HG03575 (cell line): ENCODE measurements around the gene CUEDC2.

Experiments used
- ATAC-seq: cut with Tn5 transposase; IDR thresholded peaks from one replicate; pipeline ENCODE4 v1.9.1; 2021; ENCODE audit not compliant: unreplicated experiment, insufficient number of reproducible peaks, low FRiP score; ENCODE audit errors: extremely low read depth

CUEDC2 gene

GRCh38 chr10:102432162-102432950 is at the start of gene CUEDC2:
Gene CUEDC2, minus strand, starts transcription at chr10:102432574. Its CDS starts 7,386 bp downstream, at chr10:102425188.
- ATAC-seq, result peak; percentile 37

GRCh38 chr10:102480396-102480795 is 48.0 kb upstream of the CUEDC2 start:
- ATAC-seq, result no peak

- ATAC-seq, result no peak
Observed at GRCh38 chr10:102479651-102480050, 47.3 kb upstream of the CUEDC2 start.

- ATAC-seq, result no peak
Observed at GRCh38 chr10:102476466-102477141, 44.2 kb upstream of the CUEDC2 start.

GRCh38 chr10:102475451-102476040 is 43.2 kb upstream of the CUEDC2 start:
- ATAC-seq, result no peak

- ATAC-seq, result no peak
Observed at GRCh38 chr10:102473445-102474331, 41.3 kb upstream of the CUEDC2 start.

GRCh38 chr10:102470579-102471546 is 38.5 kb upstream of the CUEDC2 start:
- no peak for ATAC-seq

- no peak for ATAC-seq
Observed at GRCh38 chr10:102468683-102469082, 36.3 kb upstream of the CUEDC2 start.

GRCh38 chr10:102467971-102468438 is 35.6 kb upstream of the CUEDC2 start:
- no peak for ATAC-seq

- ATAC-seq, result no peak
Observed at GRCh38 chr10:102467318-102467717, 34.9 kb upstream of the CUEDC2 start.

- ATAC-seq, result no peak
Observed at GRCh38 chr10:102465466-102465865, 33.1 kb upstream of the CUEDC2 start.

GRCh38 chr10:102463983-102464382 is 31.6 kb upstream of the CUEDC2 start:
- ATAC-seq, result no peak

- no peak for ATAC-seq
Observed at GRCh38 chr10:102462512-102463054, 30.2 kb upstream of the CUEDC2 start.

GRCh38 chr10:102461187-102462054 is 29.0 kb upstream of the CUEDC2 start:
- ATAC-seq, result no peak

- no peak for ATAC-seq
Observed at GRCh38 chr10:102460836-102461186, 28.4 kb upstream of the CUEDC2 start.

GRCh38 chr10:102458656-102459055 is 26.3 kb upstream of the CUEDC2 start:
- no peak for ATAC-seq

- no peak for ATAC-seq
Observed at GRCh38 chr10:102457591-102458150, 25.3 kb upstream of the CUEDC2 start.
